D721Med (cell line): Measurements from ENCODE around the gene HCST.
"Not testable (repeated sequence)": the region's sequence is repeated elsewhere in the genome, so short reads cannot be mapped to it uniquely, and the experiment has no call there.

Source experiments
- DNase-seq: peaks from one replicate; pipeline ENCODE4 v3.0.0; 2011; ENCODE audit warnings: low spot score; ENCODE audit not compliant: insufficient read length
- FAIRE-seq: peaks from 2 replicates; lab custom pipeline; 2011; peaks lifted over from hg19 to GRCh38; lab: Jason Lieb, UNC
- TF ChIP-seq, protein P1 (sequence below): IDR thresholded peaks from 2 replicates; pipeline ENCODE4 v1.5.1; 2012; ENCODE audit warnings: mild to moderate bottlenecking, control low read depth; ENCODE audit not compliant: insufficient read depth; ENCODE audit errors: missing control alignments

Gene HCST

DNA sequence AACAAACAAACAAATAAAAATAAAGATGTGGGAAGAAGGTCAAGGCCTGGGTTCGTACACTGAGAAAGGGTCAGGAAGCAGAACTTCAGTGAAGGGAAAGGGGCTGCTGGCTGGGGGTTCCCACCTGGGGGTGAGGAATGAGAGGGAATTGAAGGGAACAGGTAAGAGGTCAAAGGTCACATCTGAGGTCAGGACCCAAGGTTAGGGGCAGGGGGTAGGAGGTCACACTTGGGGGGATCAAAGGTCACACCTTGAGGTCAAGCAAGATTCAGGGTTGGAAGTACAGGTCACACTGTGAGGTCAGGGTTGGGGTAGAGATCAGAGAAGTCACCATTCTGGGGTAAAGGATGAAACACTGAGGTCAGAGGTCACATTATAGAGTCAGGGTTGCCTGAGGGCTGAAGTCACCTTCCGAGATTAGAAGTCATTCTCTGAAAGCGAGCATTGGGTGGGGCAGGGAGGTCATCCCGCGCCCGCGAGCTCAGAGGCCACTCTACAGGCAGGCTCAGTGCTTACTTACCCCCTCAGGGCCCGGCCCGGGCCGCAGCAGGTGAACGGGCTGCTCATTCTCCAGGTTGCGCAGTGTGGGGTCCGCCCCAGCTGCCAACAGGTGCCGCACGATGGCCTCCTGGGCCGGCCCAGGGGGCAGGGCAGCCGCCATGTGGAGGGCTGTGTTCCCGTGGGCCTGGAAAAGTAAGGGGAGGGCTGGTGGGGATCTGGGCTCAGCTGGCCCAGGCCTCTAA, 12.8 kb upstream of the HCST start:
- no peak for FAIRE-seq
- TF ChIP-seq, protein P1, sequence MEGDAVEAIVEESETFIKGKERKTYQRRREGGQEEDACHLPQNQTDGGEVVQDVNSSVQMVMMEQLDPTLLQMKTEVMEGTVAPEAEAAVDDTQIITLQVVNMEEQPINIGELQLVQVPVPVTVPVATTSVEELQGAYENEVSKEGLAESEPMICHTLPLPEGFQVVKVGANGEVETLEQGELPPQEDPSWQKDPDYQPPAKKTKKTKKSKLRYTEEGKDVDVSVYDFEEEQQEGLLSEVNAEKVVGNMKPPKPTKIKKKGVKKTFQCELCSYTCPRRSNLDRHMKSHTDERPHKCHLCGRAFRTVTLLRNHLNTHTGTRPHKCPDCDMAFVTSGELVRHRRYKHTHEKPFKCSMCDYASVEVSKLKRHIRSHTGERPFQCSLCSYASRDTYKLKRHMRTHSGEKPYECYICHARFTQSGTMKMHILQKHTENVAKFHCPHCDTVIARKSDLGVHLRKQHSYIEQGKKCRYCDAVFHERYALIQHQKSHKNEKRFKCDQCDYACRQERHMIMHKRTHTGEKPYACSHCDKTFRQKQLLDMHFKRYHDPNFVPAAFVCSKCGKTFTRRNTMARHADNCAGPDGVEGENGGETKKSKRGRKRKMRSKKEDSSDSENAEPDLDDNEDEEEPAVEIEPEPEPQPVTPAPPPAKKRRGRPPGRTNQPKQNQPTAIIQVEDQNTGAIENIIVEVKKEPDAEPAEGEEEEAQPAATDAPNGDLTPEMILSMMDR: no peak
- peak; percentile 1 for DNase-seq

DNA sequence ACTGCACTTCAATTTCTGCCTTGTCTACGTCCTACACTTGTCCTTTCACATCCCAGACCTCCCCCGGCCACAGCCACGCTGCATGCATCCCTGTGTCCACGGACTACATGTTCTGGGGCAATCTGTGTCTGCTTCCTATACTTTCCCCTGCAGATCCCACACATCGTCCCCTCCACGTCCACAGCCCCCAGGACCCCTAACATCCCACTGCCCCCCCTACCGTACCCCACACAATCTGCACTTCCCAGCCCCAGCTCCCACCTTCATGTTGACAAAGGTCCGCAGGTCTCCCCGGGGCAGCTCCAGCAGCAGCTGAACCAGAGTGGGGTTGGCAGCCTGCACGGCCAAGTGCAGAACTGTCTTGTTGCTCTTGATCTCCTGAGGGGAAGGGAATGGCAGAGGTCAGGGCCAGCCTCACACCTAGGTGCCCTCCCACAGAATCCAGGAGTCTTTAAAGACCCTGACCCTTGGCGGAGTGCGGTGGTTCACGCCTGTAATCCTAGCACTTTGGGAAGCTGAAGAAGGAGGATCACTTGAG, 12.1 kb upstream of the HCST start:
- TF ChIP-seq, protein P1: no peak
- DNase-seq (peak; percentile 2), FAIRE-seq (no peak)

DNA sequence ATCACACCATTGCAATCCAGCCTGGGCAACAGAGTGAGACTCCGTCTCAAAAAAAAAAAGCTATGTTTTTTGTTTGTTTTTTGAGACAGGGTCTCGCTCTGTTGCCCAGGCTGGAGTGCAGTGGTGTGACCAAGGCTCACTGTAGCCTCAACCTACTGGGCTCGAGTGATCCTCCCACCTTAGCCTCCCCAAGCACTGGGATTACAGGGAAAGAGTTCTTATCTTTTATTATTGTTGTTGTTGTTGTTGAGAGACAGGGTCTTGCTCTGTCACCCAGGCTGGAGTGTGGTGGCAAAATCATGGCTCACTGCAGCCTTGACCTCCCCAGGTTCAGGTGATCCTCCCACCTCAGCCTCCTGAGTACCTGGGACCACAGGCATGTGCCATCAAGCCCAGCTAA, 10.5 kb upstream of the HCST start:
- DNase-seq, FAIRE-seq: not testable (repeated sequence)

- FAIRE-seq (no peak), DNase-seq (no peak)
- TF ChIP-seq, protein P1: no peak
These were observed 8.0 kb upstream of the HCST start for GRCh38 chr19:35894342-35894741.

DNA sequence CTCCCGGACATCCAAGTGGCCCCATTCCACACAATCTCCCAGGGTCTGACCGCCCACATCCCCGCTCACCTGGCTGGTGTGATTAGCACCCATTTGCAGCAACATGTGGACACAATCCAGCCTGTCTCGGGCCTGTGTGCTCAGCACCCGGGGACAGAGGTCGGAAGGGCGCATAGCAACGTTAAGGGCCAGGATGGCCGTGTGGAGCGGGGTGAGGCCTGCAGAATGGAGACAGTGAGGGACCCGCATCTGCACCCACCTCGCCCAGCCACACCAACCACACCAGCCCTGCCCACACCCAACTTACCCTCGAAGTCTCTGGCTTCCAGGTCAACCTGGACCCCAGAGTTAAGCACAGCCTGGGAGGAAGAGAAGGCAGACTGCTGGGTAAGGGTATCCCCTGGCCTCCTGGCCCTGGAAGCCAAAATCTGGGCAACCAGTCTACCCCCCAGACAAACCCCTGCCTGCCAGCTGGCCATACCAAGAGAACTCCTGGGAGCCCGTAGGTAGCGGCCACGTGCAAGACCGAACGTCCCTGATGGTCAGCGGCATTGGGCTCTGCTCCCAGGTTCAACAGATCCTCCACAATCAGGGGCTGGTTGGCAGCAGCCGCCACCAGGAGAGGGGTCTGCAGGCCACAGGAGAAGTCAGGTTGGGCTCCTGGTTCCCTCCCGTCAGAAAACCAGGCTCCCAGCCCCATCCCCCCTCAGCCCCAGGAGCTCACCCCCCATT, 6.3 kb upstream of the HCST start:
- FAIRE-seq: no peak
- TF ChIP-seq, protein P1: no peak
- no peak for DNase-seq

- TF ChIP-seq, protein P1: no peak
- FAIRE-seq (no peak), DNase-seq (no peak)
These were observed 5.7 kb upstream of the HCST start for GRCh38 chr19:35896643-35897040.

- TF ChIP-seq, protein P1: no peak
- FAIRE-seq (no peak), DNase-seq (no peak)
These were observed 4.5 kb upstream of the HCST start for GRCh38 chr19:35897706-35898451.
